Upper lobe of right lung (tissue), 1 donor: ENCODE measurements around the gene LRFN2. TPM values are rescaled to one million over a fixed set of nuclear protein-coding genes. Genes with fewer than 3 reads are reported as not detected.

ENCODE experiments used
- ATAC-seq: fragments of 200-7000 bp; cut with Tn5 transposase; one replicate; pipeline ENCODE4 v1.9.1; 2020; ENCODE audit warnings: mild to moderate bottlenecking, moderate library complexity
- DNase-seq: peaks from one replicate; pipeline ENCODE4 v3.0.0-alpha.2; 2020
- H3K27ac ChIP-seq: fragments of 200-600 bp; one replicate; pipeline ENCODE4 v1.8.0; 2022
- H3K27me3 ChIP-seq: fragments of 200-600 bp; one replicate; pipeline ENCODE4 v1.8.0; 2022; ENCODE audit warnings: mild to moderate bottlenecking
- H3K36me3 ChIP-seq: fragments of 200-600 bp; one replicate; pipeline ENCODE4 v1.8.0; 2022
- H3K4me1 ChIP-seq: fragments of 200-600 bp; one replicate; pipeline ENCODE4 v1.8.0; 2022
- H3K4me3 ChIP-seq: fragments of 200-600 bp; one replicate; pipeline ENCODE4 v1.8.0; 2022; ENCODE audit warnings: mild to moderate bottlenecking
- H3K9me3 ChIP-seq: fragments of 200-600 bp; one replicate; pipeline ENCODE4 v1.8.0; 2022
- CTCF ChIP-seq: fragments of 200-600 bp; IDR thresholded peaks from one replicate; pipeline ENCODE4 v1.8.0; 2022; ENCODE audit warnings: antibody characterized with exemption
- intact Hi-C: fragments of 100-400 bp; cut with DNase I; formaldehyde crosslinking; loops from one replicate; pipeline ENCODE4 v1.11.0; 2022
- total RNA-seq: library from RNA; stranded (reverse); fragmentation: NEBNext Ultra II Directional; extraction: Animal tissue kit (Norgen Biotek cat#: 25700); gene quantifications from one replicate; pipeline ENCODE4 v1.2.1, GENCODE V29; 2021
- donor health status: DM: no; HTN: yes; CAD: no; lungs with severe emphysema.

The LRFN2 gene
- total RNA-seq, 1 donor from 2014 or later: not detected

- Histone ChIP-seq H3K27me3 (no peaks in the 10 kb centered on the region), H3K4me3 (no peak overlapping the region), H3K4me1 (no peaks in the 10 kb centered on the region), H3K27ac (no peak overlapping the region), H3K9me3 (no peaks in the 10 kb centered on the region), H3K36me3 (no peaks in the 10 kb centered on the region)
- ATAC-seq: no peak
- intact Hi-C loops: no loop called here
- TF ChIP-seq CTCF: no peak
- DNase-seq: no peak
Measured at GRCh38 chr6:40439026-40439800, 148.0 kb downstream of the LRFN2 start.

DNA sequence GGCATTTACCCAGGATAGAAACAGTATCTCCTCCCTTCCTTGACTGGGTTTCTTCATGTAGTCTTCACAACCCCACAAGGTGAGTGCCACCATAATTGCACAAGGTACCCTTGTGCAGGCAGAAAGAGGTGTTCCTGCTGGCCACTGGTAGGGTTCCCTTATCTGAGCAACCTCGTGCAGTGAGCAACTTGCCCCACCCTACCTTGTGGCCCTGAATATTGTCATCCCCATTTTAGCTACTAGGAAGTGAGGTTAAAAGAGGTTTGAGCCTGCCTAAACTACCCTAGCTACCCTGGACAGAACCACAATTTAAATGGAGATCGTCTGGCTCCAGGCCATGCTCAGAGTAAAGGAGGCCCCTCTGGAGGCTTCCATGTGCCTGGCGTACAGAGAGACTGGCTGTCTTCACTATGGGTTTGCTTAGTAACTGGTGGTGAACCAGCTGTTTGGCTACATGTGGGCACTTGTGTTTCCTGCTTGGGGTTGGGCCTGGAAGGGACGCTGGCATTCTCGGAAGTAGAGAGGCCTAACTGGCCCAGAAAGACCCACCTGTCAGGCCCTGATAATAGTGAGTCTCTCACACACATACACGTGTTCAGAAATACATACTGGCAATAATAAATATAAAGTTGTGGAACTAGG lies 148.8 kb downstream of the LRFN2 start:
- ATAC-seq: no peak
- H3K4me1 ChIP-seq: no peaks in the 10 kb centered on the region
- H3K27me3 ChIP-seq: no peaks in the 10 kb centered on the region
- no peak for TF ChIP-seq CTCF
- intact Hi-C loops: no loop called here
- H3K9me3 ChIP-seq: no peaks in the 10 kb centered on the region
- no peak overlapping the region for H3K4me3 ChIP-seq
- no peaks in the 10 kb centered on the region for H3K36me3 ChIP-seq
- H3K27ac ChIP-seq: no peak overlapping the region
- DNase-seq: no peak

DNA sequence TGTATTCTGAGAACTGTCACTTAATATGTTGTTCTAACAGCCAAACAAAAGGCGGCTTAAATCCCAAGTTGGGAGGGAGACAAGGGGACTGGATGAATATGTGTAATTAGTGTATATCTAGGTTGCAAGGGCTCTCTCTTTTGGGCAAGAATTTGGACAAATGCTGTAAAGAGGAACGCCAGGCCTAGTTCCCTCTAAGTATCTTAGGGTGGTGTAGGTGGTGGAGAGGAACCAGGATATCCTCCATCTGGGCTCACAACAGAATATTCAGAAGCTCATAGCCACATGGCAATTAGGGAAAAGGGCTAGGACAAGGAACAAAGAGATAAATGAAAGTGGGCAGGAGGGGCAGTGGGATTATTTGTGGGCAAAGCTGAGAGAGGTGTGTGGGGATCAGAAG lies 149.5 kb downstream of the LRFN2 start:
- TF ChIP-seq CTCF: no peak
- H3K27ac ChIP-seq: no peak overlapping the region
- H3K27me3 ChIP-seq: no peaks in the 10 kb centered on the region
- DNase-seq (no peak), ATAC-seq (no peak)
- no peaks in the 10 kb centered on the region for H3K9me3 ChIP-seq
- intact Hi-C loops: no loop called here
- no peaks in the 10 kb centered on the region for H3K4me1 ChIP-seq
- H3K4me3 ChIP-seq: no peak overlapping the region
- no peaks in the 10 kb centered on the region for H3K36me3 ChIP-seq

- Histone ChIP-seq H3K27me3 (no peaks in the 10 kb centered on the region), H3K4me3 (no peak overlapping the region), H3K9me3 (no peaks in the 10 kb centered on the region), H3K27ac (no peak overlapping the region), H3K4me1 (no peaks in the 10 kb centered on the region), H3K36me3 (no peaks in the 10 kb centered on the region)
- intact Hi-C loops: no loop called here
- no peak for TF ChIP-seq CTCF
- ATAC-seq: no peak
- no peak for DNase-seq
Measured at GRCh38 chr6:40436685-40437604, 150.2 kb downstream of the LRFN2 start.

DNA sequence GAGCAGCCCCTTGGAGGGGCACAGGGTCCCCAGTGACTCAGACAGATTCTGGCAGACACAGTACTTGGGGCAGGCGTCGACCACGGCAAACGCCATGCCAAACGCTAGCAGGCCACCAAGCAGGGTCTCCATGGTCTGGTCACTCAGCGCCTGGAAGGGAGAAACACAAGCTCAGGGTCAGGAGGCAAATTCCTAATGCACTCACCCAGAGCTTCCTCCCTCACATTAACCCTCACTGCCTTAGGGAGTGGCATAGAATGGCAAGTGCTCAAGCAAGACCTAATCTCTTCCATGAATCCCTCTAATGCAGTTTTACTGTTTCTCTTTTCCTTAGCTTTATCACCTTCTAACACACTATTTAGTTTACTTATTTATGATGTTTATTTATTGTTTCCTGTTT lies 154.2 kb downstream of the LRFN2 start:
- no peaks in the 10 kb centered on the region for H3K27me3 ChIP-seq
- no peaks in the 10 kb centered on the region for H3K4me1 ChIP-seq
- DNase-seq (no peak), ATAC-seq (no peak)
- TF ChIP-seq CTCF: no peak
- no peaks in the 10 kb centered on the region for H3K36me3 ChIP-seq
- no peaks in the 10 kb centered on the region for H3K9me3 ChIP-seq
- no peak overlapping the region for H3K4me3 ChIP-seq
- H3K27ac ChIP-seq: no peak overlapping the region
- intact Hi-C loops: no loop called here
